Measurements from ENCODE around the gene RPTOR. TPM values are rescaled to one million over a fixed set of nuclear protein-coding genes. Genes with fewer than 3 reads are reported as not detected.

Gene RPTOR
- total RNA-seq, 1 experiment from 2014 or later: 46.2 TPM

GRCh38 chr17:80984749-80985148 is 440.1 kb downstream of the RPTOR start:
- CTCF ChIA-PET: interaction anchor here (0.7 kb wide), 1 partner anchor 24 kb away, joined by 5 read pairs; no protein-coding TSS in a partner anchor
- H2AFZ ChIP-seq (ENCODE audit: low read length): no peak overlapping the region
- H3K27ac ChIP-seq (ENCODE audit: low read length): no peak overlapping the region
- H4K20me1 ChIP-seq (ENCODE audit: low read length): no peaks in the 10 kb centered on the region
- no peaks in the 10 kb centered on the region for H3K36me3 ChIP-seq (ENCODE audit: low read depth, low read length)
- no peaks in the 10 kb centered on the region for H3K79me2 ChIP-seq (ENCODE audit: low read length)
- no peaks in the 10 kb centered on the region for H3K9me2 ChIP-seq (replicated peaks; ENCODE audit: low read length)
- H3K4me3 ChIP-seq (ENCODE audit: low read length): no peak overlapping the region
- H3K27me3 ChIP-seq (ENCODE audit: low read length): no peaks in the 10 kb centered on the region
- no TSS peak for BruUV-seq (replicated peaks)
- H3K4me2 ChIP-seq (ENCODE audit: low read length): no peak overlapping the region
- no peaks in the 10 kb centered on the region for H3F3A ChIP-seq (ENCODE audit: low read length, unreplicated experiment)
- H3K9me3 ChIP-seq (ENCODE audit: low read length): no peaks in the 10 kb centered on the region
- POLR2A ChIA-PET (ENCODE audit: unreplicated experiment): no interaction called here
- no peak for DNase-seq
- ATAC-seq: no peak
- H3K9ac ChIP-seq (ENCODE audit: low read length): no peak overlapping the region
- intact Hi-C loops (cut with micrococcal nuclease): no loop called here
- TF ChIP-seq EZH2 (IDR thresholded peaks at IDR 0.05; ENCODE audit: low read length, unreplicated experiment): no peak
- no peak for TF ChIP-seq EZH2phosphoT487 (IDR thresholded peaks at IDR 0.05; ENCODE audit: borderline replicate concordance, low read length)
- TF ChIP-seq CTCF (conservative IDR thresholded peaks at IDR 0.05; ENCODE audit: low read depth, low read length): no peak
- peaks cover 6% of the 10 kb centered on the region for H3K4me1 ChIP-seq (ENCODE audit: insufficient read depth, low read length)

- Histone ChIP-seq H3K4me2 (ENCODE audit: low read length) (no peak overlapping the region), H3K27me3 (ENCODE audit: low read length) (no peaks in the 10 kb centered on the region), H4K20me1 (ENCODE audit: low read length) (no peaks in the 10 kb centered on the region), H3K4me3 (ENCODE audit: low read length) (no peak overlapping the region), H3K9me3 (ENCODE audit: low read length) (no peaks in the 10 kb centered on the region), H3K27ac (ENCODE audit: low read length) (no peak overlapping the region), H3F3A (ENCODE audit: low read length, unreplicated experiment) (no peaks in the 10 kb centered on the region), H3K9me2 (replicated peaks; ENCODE audit: low read length) (no peaks in the 10 kb centered on the region), H3K9ac (ENCODE audit: low read length) (no peak overlapping the region), H2AFZ (ENCODE audit: low read length) (no peak overlapping the region), H3K36me3 (ENCODE audit: low read depth, low read length) (no peaks in the 10 kb centered on the region), H3K4me1 (ENCODE audit: insufficient read depth, low read length) (peaks cover 13% of the 10 kb centered on the region), H3K79me2 (ENCODE audit: low read length) (no peaks in the 10 kb centered on the region)
- TF ChIP-seq EZH2phosphoT487 (IDR thresholded peaks at IDR 0.05; ENCODE audit: borderline replicate concordance, low read length): no peak
- no peak for TF ChIP-seq EZH2 (IDR thresholded peaks at IDR 0.05; ENCODE audit: low read length, unreplicated experiment)
- TF ChIP-seq CTCF (conservative IDR thresholded peaks at IDR 0.05; ENCODE audit: low read depth, low read length): no peak
- no TSS peak for BruUV-seq (replicated peaks)
- intact Hi-C loops (cut with micrococcal nuclease): no loop called here
- ChIA-PET CTCF (no interaction called here), POLR2A (ENCODE audit: unreplicated experiment) (no interaction called here)
- DNase-seq (no peak), ATAC-seq (no peak)
Measured at GRCh38 chr17:80986046-80986445, 441.4 kb downstream of the RPTOR start.

- Histone ChIP-seq H3K27ac (ENCODE audit: low read length) (no peak overlapping the region), H3K79me2 (ENCODE audit: low read length) (no peaks in the 10 kb centered on the region), H3K9ac (ENCODE audit: low read length) (no peak overlapping the region), H3K27me3 (ENCODE audit: low read length) (no peaks in the 10 kb centered on the region), H3K9me2 (replicated peaks; ENCODE audit: low read length) (no peaks in the 10 kb centered on the region), H3K4me2 (ENCODE audit: low read length) (no peak overlapping the region), H3K4me3 (ENCODE audit: low read length) (no peak overlapping the region), H3F3A (ENCODE audit: low read length, unreplicated experiment) (no peaks in the 10 kb centered on the region), H4K20me1 (ENCODE audit: low read length) (no peaks in the 10 kb centered on the region), H2AFZ (ENCODE audit: low read length) (no peak overlapping the region), H3K9me3 (ENCODE audit: low read length) (no peaks in the 10 kb centered on the region), H3K36me3 (ENCODE audit: low read depth, low read length) (no peaks in the 10 kb centered on the region), H3K4me1 (ENCODE audit: insufficient read depth, low read length) (peaks cover 16% of the 10 kb centered on the region)
- ChIA-PET POLR2A (ENCODE audit: unreplicated experiment) (no interaction called here), CTCF (no interaction called here)
- ATAC-seq (no peak), DNase-seq (no peak)
- no TSS peak for BruUV-seq (replicated peaks)
- TF ChIP-seq EZH2phosphoT487 (IDR thresholded peaks at IDR 0.05; ENCODE audit: borderline replicate concordance, low read length) (no peak), EZH2 (IDR thresholded peaks at IDR 0.05; ENCODE audit: low read length, unreplicated experiment) (no peak), CTCF (conservative IDR thresholded peaks at IDR 0.05; ENCODE audit: low read depth, low read length) (no peak)
- intact Hi-C loops (cut with micrococcal nuclease): no loop called here
Measured at GRCh38 chr17:80986816-80987475, 442.3 kb downstream of the RPTOR start.
